GM20431 (cell line): ENCODE data around the gene NELFE.
"Not testable (repeated sequence)": the region's sequence is repeated elsewhere in the genome, so short reads cannot be mapped to it uniquely, and the experiment has no call there.

ENCODE experiments used
- in situ Hi-C: fragments of 300-500 bp; cut with MseI, MboI; formaldehyde crosslinking; loops from one replicate; pipeline ENCODE4 v1.15.0; 2020; ENCODE audit warnings: low sequenced_read_pairs; ENCODE audit not compliant: unreplicated experiment

The NELFE gene

DNA sequence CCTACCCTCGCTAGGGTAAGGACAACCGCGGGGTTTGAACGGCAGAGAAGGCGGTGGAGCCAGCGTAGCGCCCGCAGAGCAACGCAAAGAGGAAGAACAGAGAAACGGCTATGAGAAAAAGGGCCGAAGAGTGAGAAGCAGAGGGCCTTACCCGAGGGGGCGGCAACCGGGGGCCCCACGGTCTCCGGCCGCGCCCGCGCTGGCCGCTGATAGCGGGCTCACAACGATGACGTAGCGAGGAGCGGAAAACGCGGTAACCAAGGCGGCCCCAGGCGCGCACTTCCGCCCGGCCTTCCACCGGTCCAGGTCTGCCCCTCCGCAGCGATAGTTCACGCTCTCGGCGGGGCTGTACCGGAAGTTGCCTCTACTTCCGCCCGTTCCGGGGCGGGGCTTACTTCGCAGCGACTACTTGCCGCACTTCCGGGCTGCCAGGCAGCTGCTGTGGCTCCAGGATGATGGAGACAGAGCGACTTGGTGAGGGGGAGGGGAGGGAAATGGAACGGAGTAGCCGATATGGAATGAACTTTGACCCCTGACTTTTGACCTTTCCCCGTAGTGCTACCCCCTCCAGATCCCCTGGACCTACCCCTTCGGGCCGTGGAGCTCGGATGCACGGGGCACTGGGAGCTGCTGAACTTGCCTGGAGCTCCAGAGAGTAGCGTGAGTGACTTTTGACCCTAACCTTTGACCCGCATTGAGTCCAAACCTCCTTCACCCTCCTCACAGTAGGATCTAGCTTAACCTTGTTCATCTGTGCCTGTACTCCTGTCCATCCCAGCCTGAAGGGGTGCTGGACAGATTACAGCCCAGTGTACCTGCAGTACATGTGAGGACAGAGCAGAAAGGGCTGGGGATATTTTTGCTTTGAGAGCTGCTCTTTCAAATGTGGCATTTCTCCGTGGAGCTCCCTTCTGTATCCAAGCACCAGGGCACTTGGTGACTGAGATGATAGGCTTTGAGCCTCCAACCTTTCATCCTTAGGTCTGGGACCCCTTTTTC, at the start of gene NELFE, which contains the start of gene SKIC2:
TSS of gene NELFE (minus strand) at position 231 of the 999 bp plus-strand sequence. CDS start 525 bp downstream, outside the sequence.
TSS of gene SKIC2 (plus strand) at position 435 of the 999 bp plus-strand sequence. CDS start at position 453, 18 bp downstream.
- in situ Hi-C loops, result no loop called here

GRCh38 chr6:32008037-32008436, 49.3 kb upstream of the NELFE start:
- in situ Hi-C loops, result not testable (repeated sequence)

- in situ Hi-C loops, result not testable (repeated sequence)
These were observed 48.3 kb upstream of the NELFE start for GRCh38 chr6:32007086-32007485.

- in situ Hi-C loops, result not testable (repeated sequence)
These were observed 47.3 kb upstream of the NELFE start for GRCh38 chr6:32005991-32006529.

DNA sequence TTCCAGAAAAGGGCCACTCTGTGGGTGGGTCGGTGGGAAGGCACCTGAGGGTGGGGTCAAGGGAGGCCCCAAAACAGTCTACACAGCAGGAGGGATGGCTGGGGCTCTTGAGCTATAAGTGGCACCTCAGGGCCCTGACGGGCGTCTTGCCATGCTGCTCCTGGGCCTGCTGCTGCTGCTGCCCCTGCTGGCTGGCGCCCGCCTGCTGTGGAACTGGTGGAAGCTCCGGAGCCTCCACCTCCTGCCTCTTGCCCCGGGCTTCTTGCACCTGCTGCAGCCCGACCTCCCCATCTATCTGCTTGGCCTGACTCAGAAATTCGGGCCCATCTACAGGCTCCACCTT, 46.7 kb upstream of the NELFE start:
- in situ Hi-C loops, result not testable (repeated sequence)

- in situ Hi-C loops, result not testable (repeated sequence)
These were observed 46.2 kb upstream of the NELFE start for GRCh38 chr6:32004864-32005537.

DNA sequence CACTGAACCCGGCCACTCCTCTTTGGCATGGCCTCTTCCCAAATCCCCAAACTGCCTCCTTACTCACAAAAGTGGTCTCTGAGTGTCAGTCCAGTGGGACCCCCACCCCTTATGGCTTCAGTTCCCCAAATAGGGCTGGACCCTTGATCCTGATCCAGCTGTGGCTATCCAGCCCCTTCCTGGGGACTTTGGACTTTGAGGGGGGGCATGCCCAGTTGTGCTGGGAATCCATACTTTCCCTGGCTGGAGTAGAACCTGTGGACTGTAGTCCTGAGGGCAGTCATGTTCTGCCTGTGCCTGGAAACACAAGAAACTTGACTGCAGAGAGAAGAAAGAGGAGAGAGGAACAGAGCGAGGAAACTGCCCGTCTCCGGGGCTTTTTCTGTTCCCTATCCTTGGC, 45.6 kb upstream of the NELFE start:
- in situ Hi-C loops, result not testable (repeated sequence)

- in situ Hi-C loops, result not testable (repeated sequence)
These were observed 44.5 kb upstream of the NELFE start for GRCh38 chr6:32003301-32003700.

DNA sequence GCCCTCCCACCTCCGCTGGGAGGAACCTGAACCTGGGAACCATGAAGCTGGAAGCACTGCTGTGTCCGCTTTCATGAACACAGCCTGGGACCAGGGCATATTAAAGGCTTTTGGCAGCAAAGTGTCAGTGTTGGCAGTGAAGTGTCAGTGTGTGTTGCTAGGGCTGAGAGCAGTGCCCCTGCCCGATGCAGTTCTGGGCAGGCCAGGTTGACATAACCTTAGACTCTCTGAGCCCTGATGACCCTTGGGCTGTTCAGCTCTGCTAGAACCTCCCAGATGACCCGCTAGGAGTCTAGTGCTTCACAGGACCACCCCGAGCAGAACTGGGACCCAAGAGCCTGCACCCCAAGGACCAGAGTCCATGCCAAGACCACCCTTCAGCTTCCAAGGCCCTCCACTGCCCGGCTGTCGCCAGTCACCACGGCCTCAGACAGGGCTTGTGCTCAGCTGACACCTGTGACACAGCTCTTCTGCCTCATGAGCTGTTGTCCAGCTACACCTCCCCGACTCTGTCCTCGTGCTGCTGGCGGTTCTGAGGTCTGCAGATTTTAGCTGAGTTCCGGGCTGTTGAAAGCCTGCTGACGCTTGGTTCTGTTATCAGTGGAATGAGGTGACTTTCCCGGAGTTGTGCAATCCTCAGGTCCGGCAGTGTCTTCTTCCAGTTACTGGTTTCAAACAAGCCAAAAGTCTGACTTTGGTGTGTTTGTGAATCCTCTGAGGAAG, 43.9 kb upstream of the NELFE start:
- in situ Hi-C loops, result not testable (repeated sequence)

DNA sequence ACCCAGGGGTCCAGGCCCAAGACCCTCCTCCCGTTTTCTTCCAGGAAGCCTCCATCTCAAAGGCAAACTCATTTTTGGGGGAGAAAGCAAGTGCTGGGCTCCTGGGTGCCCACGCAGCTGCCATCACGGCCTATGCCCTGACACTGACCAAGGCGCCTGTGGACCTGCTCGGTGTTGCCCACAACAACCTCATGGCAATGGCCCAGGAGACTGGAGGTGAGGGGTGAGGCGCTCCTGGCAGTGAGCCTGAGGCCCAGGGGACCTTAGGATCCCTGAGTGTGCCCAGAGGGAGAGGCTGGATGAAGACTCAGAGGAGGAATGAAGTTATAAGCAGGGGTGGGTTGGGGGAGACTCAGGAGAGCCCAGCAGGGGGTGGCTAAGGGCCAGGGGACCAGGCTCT, 37.6 kb upstream of the NELFE start:
- in situ Hi-C loops, result not testable (repeated sequence)

- in situ Hi-C loops, result not testable (repeated sequence)
These were observed 35.6 kb upstream of the NELFE start for GRCh38 chr6:31994421-31994820.

- in situ Hi-C loops, result not testable (repeated sequence)
These were observed 30.6 kb upstream of the NELFE start for GRCh38 chr6:31989363-31989762.

DNA sequence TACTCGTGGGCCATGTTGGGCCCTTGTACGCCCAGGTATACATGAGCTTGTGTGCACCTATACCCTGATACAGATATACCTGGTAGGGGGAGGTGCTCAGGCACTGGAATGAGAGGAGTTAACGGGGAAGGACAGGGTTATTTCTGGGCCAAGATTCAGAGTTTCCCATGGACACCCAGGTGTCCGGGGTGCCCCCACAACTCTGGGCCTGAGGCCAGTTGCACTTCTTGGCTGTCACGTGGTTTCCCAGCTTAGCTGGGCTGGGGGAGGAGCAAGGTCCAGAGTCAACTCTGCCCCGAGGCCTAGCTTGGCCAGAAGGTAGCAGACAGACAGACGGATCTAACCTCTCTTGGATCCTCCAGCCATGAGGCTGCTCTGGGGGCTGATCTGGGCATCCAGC, 23.0 kb upstream of the NELFE start, which contains the start of gene C4A:
TSS of gene C4A (plus strand) at position 314 of the 400 bp plus-strand sequence. CDS start at position 365, 51 bp downstream.
- in situ Hi-C loops, result not testable (repeated sequence)

GRCh38 chr6:31980998-31981397, 22.2 kb upstream of the NELFE start:
- in situ Hi-C loops, result not testable (repeated sequence)

DNA sequence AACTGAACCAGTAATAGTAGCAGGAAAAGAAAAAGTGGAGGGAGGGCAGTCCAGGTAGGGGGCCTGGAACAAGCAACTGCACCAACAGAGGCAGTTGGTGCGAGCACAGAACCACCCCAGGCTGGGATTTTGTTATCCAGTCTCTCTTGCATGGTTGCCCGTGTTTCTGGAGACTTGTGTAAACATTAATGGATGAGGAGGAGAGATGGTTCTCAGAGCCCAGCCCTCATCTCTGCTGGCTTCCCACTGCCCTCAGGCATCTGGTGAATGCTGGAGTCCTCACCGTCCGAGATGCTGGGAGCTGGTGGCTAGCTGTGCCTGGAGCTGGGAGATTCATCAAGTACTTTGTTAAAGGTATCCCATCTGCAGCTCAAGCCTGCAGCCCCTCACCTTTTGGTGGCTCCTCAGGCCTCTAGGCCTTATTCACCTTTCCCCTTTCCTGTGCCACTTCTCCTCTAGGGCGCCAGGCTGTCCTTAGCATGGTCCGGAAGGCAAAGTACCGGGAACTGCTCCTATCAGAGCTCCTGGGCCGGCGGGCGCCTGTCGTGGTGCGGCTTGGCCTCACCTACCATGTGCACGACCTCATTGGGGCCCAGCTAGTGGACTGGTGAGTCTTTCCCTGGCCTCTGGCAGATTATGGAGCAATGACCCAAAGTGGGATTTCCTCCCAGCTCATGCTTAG, 21.6 kb upstream of the NELFE start:
- in situ Hi-C loops, result not testable (repeated sequence)

GRCh38 chr6:31979238-31979898, 20.6 kb upstream of the NELFE start:
- in situ Hi-C loops, result no loop called here

DNA sequence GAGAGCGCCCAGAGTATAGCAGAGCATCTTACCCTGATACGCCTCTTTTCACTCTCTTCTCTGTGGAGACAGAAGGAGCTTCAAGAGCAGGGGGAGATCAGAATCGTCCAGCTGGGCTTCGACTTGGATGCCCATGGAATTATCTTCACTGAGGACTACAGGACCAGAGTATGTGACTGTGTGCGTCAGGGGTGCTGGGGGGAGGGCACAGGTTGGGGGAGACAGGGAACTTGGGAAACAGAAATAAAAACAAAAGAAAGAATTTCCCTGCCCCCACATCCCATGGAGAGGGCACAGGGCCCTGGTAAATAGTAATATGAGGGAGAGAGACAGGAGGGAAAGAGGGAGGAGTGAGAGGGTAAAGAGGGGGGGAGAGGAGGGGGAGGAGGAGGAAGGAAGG, 20.1 kb upstream of the NELFE start:
- in situ Hi-C loops, result no loop called here

GRCh38 chr6:31977816-31978431, 19.2 kb upstream of the NELFE start:
- in situ Hi-C loops, result no loop called here
